RPMI7951 (cell line): Measurements from ENCODE around the gene STAG1. TPM values are rescaled to one million over a fixed set of nuclear protein-coding genes. Genes with fewer than 3 reads are reported as not detected.
"Not testable (repeated sequence)": the region's sequence is repeated elsewhere in the genome, so short reads cannot be mapped to it uniquely, and the experiment has no call there.

ENCODE experiments used
- DNase-seq: peaks from one replicate; pipeline ENCODE4 v3.0.0-alpha.2; 2012; ENCODE audit warnings: low read depth
- total RNA-seq: library from RNA; depleted of rRNA; stranded (reverse); fragments of >200 nt; shearing (Covaris generic); gene quantifications from 2 replicates; pipeline ENCODE4 v1.2.3, GENCODE V29; 2014

Gene STAG1
- total RNA-seq, 1 experiment from 2014 or later = 42.5 TPM

DNA sequence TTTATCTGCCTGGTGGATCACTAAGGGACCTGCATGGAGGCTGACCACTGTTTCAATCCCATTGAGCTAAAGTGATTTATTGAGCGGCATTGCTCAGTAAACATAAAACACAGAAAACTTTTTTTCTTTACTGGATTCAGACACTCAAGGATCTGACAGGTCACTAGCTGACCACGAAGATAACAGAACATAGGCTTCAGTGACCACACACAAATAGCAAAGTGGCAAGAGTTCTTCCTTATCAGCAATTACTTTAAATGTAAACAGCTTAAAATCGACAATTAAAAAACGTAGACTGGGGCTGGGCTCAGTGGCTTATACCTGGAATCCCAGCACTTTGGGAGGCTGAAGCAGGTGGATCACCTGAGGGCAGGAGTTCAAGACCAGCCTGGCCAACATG lies 48.7 kb downstream of the STAG1 start:
- DNase-seq = no peak

- no peak for DNase-seq
Measured at GRCh38 chr3:136699271-136699828, 52.8 kb downstream of the STAG1 start.

- no peak for DNase-seq
Measured at GRCh38 chr3:136698361-136698760, 53.8 kb downstream of the STAG1 start.

DNA sequence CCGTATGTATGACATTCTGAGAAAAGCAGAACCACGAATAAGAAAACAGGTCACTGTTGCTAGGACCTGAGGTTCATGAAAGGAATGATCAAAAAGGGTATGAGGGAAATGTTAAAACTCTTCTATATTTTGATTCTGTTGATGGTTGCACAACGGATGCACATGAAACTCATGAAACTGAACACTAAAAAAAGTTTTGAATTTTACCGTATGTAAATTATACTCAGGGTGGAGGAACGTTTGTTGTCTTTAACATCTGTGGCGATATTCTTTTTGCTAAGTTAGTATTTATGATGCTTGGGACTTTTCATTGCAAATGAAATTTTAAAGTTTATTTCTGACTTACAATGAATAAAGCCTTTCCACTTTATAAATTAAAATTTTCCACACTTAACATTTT lies 55.4 kb downstream of the STAG1 start:
- no peak for DNase-seq

GRCh38 chr3:136694321-136694720 lies 57.9 kb downstream of the STAG1 start:
- DNase-seq = no peak

DNA sequence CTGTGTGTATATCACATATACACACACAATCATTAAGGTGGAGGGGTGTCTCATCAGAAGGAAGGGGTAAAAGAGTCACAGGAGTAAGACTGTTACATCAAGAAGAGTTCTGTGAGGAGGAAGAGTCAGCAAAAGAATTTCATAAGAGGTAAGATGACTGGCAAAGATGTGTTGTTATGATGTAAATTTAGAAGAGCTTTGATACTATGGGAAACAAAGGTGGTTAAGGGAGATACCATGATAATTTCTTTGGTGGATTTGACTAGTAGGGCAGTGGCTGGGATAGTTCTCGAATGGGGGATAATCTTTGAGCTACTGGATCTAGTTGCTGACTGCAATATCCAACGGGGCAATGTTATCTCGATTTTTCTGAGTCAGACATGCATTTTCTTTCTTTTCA lies 61.6 kb downstream of the STAG1 start:
- DNase-seq = no peak

DNA sequence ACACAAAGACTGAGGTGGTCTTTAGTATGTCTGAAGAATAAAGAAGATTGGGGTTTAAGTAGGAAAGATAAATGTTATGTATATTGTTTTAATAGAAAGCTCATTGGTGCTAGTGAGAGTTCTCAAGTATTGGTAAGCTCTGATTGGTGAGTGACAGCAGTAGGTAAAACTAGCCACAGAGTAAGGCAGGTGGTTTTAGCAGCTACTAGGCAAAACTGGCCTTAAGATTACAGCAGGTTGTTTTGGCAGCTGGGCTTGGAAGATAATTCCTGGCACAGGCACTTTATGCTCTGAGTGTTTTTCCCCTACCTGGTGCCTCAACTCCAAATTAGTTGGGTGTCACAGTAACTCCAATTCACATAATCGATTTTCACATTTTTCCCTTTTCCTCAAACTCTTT lies 66.3 kb downstream of the STAG1 start:
- no peak for DNase-seq

GRCh38 chr3:136682740-136683312 lies 69.4 kb downstream of the STAG1 start:
- no peak for DNase-seq

DNA sequence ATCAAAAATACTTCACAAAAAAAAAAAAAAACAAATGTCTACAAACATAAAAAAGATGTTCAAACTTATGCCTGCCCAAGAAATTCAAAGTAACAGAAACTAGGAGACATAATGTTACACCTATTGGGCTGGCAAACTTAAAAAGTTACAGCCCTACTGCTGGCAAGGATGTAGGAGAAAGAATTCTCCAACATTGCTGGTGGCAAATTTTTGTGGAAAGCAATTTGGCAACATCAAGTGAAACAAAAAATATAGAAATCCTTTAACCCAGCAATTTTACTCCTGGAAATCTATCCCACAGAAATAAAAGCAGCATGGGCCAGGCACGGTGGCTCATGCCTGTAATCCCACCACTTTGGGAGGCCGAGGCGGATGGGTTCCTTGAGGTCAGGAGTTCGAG lies 73.2 kb downstream of the STAG1 start:
- DNase-seq = peak; percentile 54

DNA sequence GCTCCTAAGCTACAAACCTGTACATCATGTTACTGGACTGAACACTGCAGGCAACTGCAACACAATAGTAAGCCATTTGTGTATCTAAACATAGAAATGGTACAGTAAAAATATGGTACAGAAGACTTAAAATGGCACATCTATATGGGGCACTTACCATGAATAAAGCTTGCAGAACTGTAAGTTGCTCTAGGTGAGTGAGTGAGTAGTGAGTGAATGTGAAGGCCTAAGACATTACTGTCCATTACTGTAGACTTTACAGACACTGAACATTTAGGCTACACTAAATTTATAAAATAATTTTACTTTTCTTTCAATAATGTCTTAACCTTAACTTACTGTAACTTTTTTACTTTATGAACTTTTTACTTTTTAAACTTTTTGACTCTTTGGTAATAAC lies 76.2 kb downstream of the STAG1 start:
- DNase-seq = no peak

DNA sequence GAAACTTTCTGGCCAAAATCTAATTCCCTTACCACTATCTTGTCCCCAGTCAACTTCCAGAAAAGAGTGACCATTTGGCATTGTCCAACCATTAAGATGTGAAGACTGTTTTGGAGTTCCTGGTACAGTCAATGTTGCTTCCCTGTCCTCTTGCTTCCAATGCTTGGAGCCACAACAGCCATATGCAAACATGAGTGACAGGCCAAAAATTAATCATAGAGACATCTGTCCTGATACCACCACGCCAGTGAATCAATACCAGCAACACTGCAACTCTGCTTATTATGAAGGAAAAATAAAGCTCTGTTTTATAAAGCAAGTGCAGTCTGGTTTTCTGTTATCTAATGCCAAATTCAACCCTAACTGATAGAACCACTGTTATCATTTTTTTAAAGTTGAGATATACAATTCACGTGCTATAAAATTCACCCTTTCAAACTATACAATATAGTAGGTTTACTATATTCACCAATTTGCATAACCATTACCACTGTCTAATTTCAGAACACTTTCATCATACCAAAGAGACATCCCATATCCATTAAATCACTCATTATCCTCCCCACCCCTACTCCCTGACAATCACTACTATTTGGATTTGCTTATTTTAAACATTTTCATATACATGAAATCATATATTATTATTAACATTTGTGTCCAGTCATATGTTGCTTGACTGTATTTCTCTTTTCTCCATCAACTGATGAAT lies 76.9 kb downstream of the STAG1 start:
- DNase-seq = no peak

DNA sequence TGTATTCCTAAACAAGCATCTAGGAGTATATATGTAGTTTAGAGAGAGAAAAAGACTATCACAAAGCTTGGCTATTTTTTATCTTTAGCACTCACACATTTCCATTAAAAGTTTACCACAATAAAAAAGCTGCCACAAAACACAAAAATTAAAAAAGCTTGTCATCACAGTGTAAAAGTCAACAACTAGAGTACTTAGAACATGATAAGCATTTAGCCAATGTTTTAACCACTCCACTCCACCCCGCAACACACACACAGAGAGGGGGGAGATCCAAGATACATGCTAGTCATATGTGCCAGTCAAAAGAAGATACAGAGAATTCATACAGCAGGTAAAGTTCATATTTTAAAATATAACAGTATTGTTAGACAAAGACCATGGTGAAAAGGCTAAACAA lies 79.7 kb downstream of the STAG1 start:
- no peak for DNase-seq

- no peak for DNase-seq
Measured at GRCh38 chr3:136671921-136672320, 80.3 kb downstream of the STAG1 start.

GRCh38 chr3:136670166-136670565 lies 82.0 kb downstream of the STAG1 start:
- no peak for DNase-seq

DNA sequence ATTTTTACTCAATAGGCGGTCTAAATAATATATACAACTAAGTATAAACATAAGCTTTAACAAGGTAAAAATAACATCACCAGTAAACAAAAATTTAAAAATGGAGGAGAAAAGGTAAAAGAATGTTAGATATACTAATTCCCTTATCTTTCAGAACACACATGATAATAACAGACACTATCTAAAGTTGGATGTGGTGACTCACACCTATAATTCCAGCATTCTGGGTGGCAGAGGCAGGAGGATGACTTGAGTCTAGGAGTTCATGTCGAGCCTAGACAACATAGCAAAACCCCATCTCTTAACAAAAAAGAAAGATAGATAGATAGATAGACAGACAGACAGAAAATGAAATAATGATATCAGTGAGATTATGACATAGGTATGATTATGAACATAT lies 85.1 kb downstream of the STAG1 start:
- peak; percentile 36 for DNase-seq

DNA sequence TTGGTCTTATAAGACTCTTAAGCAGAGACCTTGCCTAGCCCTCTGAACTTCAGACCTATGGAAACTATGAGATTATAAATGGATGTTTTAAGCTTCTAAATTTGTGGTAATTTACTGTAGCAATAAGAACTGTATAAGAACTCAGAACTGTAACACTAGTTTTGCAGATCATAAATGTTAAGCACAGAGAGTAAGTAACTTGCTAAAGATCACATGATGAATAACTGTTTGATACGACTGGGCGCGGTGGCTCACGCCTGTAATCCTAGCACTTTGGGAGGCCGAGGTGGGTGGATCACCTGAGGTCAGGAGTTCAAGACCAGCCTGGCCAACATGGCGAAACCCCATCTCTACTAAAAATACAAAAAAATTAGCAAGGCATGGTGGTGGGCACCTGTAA lies 85.9 kb downstream of the STAG1 start:
- DNase-seq = not testable (repeated sequence)

GRCh38 chr3:136664771-136665170 lies 87.4 kb downstream of the STAG1 start:
- peak; percentile 16 for DNase-seq

GRCh38 chr3:136661282-136661681 lies 90.9 kb downstream of the STAG1 start:
- no peak for DNase-seq

GRCh38 chr3:136658946-136659682 lies 93.1 kb downstream of the STAG1 start:
- peak; percentile 33 for DNase-seq

GRCh38 chr3:136657526-136657925 lies 94.7 kb downstream of the STAG1 start:
- no peak for DNase-seq

DNA sequence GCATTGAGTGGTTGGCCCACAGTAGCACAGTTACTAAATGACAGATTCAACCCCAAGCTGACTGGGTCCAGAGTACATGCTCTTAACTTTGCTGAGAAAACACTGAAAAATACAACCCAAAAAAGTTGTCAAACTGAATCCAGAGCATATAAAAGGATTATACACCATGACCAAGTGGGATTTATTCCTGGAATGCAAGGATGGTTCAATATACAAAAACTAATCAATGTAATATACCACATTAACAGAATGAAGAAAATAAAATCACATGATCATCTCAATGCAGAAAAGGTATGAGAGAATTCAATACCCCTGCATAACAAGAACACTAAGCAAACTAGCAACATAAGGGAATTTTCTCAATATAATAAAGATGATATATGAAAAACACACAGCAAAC lies 98.5 kb downstream of the STAG1 start:
- DNase-seq = no peak

DNA sequence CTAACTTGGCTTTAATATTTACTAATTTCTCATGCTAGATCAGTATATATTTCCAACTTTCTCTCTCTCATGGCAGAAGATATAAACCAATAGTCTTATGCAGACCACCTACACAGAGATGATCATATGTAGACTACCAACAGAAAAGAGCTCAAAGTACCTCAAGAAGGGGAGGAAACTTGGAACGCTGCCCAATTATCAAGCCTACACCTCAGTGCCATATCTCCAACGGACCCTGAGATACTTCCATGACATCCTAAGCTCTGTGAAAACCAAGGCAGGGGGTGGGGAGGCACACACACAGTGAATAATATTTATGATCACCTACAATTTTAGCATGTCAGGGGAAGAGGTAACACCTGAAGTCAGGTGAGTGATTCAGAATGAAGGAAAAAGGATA lies 100.6 kb downstream of the STAG1 start:
- no peak for DNase-seq

GRCh38 chr3:136650461-136650860 lies 101.7 kb downstream of the STAG1 start:
- no peak for DNase-seq
